Measurements from ENCODE around the gene UAP1. TPM values are rescaled to one million over a fixed set of nuclear protein-coding genes. Genes with fewer than 3 reads are reported as not detected.
"Not testable (repeated sequence)": the region's sequence is repeated elsewhere in the genome, so short reads cannot be mapped to it uniquely, and the experiment has no call there.

Gene UAP1
- total RNA-seq, 1 experiment from 2014 or later = 168 TPM

DNA sequence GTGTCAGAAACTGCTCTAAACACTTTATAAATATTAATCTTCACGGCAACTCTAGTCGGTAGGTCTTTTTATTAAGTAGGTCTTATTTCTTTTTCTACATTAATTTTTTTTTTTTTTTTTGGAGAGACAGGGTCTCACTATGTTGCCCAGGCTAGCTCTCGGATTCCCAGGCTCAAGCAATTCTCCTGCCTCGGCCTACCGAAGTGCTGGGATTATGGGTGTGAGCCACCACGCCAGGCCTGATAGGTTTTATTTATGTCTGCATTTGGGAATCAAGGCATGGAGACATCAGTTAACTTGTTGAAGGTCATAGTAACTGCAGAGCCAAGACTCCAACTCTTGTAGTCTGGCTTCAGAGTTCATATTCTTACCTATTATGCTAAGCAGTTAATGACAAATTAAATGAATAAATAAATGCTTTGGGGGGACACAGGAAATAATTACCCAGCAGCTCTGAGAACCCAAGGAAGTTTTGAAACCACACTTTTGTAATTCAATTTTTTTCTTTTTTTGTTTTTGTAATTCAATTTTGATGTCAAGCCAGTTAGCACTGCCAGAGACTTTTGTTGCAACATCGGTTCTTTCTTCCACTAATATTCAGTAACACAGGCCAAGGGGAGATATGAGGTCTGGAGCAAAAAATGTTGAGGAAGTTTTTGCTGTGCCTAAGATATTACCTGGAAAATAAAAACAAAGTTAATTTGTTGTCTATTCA, 9.4 kb upstream of the UAP1 start:
- Histone ChIP-seq H3K4me1 (replicated peaks) (peaks cover 17% of the 10 kb centered on the region), H3K4me3 (no peak overlapping the region), H3K9me3 (replicated peaks) (no peaks in the 10 kb centered on the region), H3K36me3 (no peaks in the 10 kb centered on the region), H3K27ac (no peak overlapping the region), H3K27me3 (replicated peaks) (no peaks in the 10 kb centered on the region)
- DNase-seq (ENCODE audit: low read depth in 1 of 2, low spot score in 2 of 2) = no peak

DNA sequence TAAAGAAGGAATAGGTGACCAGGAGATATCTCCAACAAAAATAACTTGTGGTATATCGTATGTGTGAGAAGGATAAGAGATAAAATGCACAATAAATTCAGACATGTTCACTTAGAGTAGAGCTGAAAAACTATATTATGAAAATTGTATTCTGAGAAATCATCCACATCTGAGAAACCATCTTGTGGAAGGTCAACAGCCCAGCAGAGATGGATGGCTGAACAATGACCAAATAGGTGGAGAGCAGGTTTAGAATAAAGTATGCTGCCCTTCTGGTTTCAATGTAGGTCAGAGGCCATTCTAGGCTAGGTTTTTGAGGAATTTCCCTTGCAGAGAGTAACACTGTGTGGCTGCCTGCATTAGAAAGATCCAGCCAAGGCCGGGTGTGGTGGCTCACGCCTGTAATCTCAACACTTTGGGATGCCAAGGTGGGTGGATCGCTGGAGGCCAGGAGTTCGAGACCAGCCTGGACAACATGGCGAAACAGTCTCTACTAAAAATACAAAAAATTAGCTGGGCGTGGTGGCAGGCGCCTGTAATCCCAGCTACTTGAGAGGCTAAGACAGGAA, 8.8 kb upstream of the UAP1 start:
- H3K27ac ChIP-seq = no peak overlapping the region
- H3K27me3 ChIP-seq (replicated peaks) = no peaks in the 10 kb centered on the region
- H3K4me1 ChIP-seq (replicated peaks) = peaks cover 14% of the 10 kb centered on the region
- H3K4me3 ChIP-seq = no peak overlapping the region
- H3K9me3 ChIP-seq (replicated peaks) = no peaks in the 10 kb centered on the region
- DNase-seq (ENCODE audit: low read depth in 1 of 2, low spot score in 2 of 2) = no peak
- no peaks in the 10 kb centered on the region for H3K36me3 ChIP-seq

DNA sequence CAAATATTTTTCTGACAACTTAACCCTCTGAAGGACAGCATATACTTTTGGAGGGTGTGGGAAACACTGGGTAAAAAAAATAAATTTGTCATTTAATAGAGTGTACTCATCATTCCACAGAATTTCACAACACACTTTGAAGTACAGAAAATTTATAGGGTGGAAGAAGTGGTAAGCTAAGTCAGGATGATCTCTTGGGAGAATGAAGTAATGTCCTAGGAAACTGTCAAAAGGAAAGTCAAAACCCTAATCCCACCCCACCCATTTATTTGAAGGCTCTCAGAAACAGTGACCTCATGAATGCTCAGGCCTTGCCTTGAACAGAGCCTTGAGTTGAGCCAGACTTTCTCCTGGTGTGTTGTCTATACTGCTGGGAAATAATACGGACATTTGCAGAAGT, 7.3 kb upstream of the UAP1 start:
- H3K36me3 ChIP-seq = no peaks in the 10 kb centered on the region
- DNase-seq (ENCODE audit: low read depth in 1 of 2, low spot score in 2 of 2) = no peak
- no peaks in the 10 kb centered on the region for H3K9me3 ChIP-seq (replicated peaks)
- H3K4me3 ChIP-seq = no peak overlapping the region
- no peak overlapping the region for H3K27ac ChIP-seq
- no peaks in the 10 kb centered on the region for H3K27me3 ChIP-seq (replicated peaks)
- peaks cover 3% of the 10 kb centered on the region for H3K4me1 ChIP-seq (replicated peaks)

DNA sequence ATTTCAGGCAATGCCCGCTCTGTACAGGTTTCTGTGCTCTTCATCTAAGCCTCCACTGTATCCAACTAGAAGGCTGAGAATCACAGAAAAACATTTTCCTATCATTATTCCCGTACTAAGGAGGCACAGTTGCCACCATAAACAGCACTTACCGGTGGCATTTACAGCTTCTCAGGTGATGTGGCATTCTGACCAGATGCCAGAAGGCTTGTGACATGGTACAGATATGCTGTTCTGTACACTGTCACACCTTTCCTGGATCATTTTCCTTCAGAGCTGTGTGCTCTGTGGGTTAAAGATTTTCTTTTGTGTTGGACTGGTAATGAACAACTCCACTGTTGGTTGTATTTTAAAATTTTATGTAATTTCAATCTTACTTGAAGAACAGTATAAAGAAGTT, 4.0 kb upstream of the UAP1 start:
- Histone ChIP-seq H3K27me3 (replicated peaks) (no peaks in the 10 kb centered on the region), H3K36me3 (peaks cover 4% of the 10 kb centered on the region), H3K9me3 (replicated peaks) (no peaks in the 10 kb centered on the region), H3K4me1 (replicated peaks) (peaks cover 7% of the 10 kb centered on the region), H3K4me3 (no peak overlapping the region), H3K27ac (no peak overlapping the region)
- no peak for DNase-seq (ENCODE audit: low read depth in 1 of 2, low spot score in 2 of 2)

DNA sequence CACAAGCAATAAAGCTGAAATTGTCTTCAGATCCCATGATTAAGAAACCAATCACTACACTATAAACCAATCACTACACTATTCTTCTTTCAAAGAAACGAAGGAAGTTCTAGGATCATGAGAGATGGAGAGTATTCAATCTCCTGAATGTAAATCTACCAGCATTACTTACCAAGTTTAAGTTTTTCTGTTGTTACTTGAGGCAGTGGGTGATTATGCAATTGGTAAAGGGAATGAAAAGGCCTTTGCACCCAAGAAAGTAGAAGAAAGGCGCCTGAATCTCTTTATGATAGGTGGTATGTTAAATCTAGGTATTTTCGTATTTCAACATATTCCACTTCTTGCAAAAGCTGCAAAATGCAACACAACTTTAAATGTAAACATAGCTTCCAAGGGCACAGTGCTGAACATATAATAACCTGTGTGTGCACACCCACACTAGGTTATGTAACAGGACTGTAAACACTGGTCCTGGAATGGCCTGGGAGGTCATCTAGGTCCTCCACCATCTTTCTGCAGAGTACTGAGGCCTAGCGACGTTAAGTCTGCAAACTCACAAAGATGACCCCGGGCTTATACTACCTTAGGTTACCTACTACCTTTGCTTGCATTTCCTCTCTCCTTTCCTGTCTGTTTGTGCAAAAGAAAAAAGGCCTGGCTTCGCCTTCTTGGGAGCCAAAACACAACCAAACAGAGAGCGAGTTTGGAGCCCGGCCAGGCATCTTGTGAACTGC, 1.1 kb upstream of the UAP1 start:
- peaks cover 11% of the 10 kb centered on the region for H3K4me1 ChIP-seq (replicated peaks)
- H3K27me3 ChIP-seq (replicated peaks) = no peaks in the 10 kb centered on the region
- H3K36me3 ChIP-seq = peaks cover 15% of the 10 kb centered on the region
- no peak for DNase-seq (ENCODE audit: low read depth in 1 of 2, low spot score in 2 of 2)
- peak overlapping the region; percentile 84 for H3K4me3 ChIP-seq
- H3K9me3 ChIP-seq (replicated peaks) = no peaks in the 10 kb centered on the region
- peak overlapping the region; percentile 92 for H3K27ac ChIP-seq

DNA sequence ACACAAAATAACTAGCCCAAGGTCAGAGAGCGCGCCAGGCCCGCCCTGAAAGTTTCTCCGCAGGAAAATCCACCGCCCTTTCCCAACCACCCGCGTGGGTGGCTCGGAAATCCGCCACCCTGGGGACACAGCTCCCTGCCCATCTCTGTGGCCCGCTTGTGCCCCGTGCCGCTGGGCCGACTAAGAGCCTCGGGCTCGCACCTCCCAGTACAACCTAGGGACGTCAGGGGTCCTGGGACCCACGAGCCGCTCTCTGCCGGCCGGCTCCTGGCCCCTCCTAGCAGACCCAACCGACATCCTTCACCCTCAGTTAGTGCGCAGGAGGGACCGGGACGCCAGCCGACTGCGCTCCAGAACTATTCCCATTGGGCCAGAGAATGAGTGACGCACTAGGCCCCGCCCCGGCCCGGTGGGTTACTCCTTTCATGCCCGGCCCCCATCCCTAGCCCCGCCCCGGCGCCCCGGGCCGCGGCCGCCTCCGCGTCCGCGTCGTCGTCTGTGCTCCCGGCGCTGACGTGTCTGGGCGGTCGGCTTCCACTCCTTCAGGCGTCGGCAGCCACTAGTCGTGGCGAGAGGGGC, 396 bp upstream of the UAP1 start:
- peaks cover 22% of the 10 kb centered on the region for H3K36me3 ChIP-seq
- no peaks in the 10 kb centered on the region for H3K9me3 ChIP-seq (replicated peaks)
- peak overlapping the region; percentile 92 for H3K27ac ChIP-seq
- peaks cover 11% of the 10 kb centered on the region for H3K4me1 ChIP-seq (replicated peaks)
- H3K4me3 ChIP-seq = peak overlapping the region; percentile 84
- peak; percentile 96 to 99 for DNase-seq (ENCODE audit: low read depth in 1 of 2, low spot score in 2 of 2)
- H3K27me3 ChIP-seq (replicated peaks) = no peaks in the 10 kb centered on the region

DNA sequence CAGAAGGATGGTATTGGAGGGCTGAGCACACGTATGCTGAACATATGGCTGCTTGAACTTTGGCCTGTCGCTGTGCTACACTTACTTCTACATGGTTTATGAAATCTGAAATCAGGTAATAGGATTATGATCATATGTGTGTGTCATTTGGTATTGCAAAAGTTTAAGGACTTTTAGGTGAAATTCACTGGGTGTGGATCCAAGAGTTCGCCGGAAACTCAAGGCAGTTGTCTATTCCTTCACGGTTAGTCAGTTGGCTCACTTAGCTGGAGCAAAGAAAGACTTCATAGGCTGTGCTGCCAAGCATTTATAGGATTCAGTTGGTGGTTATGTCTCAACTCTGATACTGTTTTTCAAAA, 927 bp downstream of the UAP1 start:
- Histone ChIP-seq H3K27me3 (replicated peaks) (no peaks in the 10 kb centered on the region), H3K4me3 (peak overlapping the region; percentile 84), H3K27ac (peak overlapping the region; percentile 92), H3K9me3 (replicated peaks) (no peaks in the 10 kb centered on the region), H3K36me3 (peaks cover 34% of the 10 kb centered on the region), H3K4me1 (replicated peaks) (peaks cover 11% of the 10 kb centered on the region)
- DNase-seq (ENCODE audit: low read depth in 1 of 2, low spot score in 2 of 2) = peak in 1 of 2 experiments; percentile 57

DNA sequence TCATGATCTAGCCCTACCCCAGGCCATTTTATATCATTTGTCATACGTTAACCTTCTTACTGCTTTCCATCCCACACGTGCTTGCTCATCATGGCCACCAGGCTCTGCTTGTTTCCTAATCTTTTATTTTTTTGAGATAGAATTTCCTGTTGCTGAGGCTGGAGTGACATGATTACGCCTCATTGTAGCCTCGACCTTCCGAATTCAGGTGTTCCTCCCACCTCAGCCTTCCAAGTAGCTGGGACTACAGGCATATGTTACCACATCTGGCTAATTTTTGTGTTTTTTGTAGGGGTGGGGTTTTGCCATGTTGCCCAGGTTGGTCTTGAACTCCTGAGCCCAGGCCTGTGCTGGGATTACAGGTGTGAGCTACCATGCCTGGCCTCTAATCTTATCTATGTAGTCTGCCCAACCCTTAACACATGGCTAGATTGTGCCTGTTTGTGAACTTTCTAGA, 3.3 kb downstream of the UAP1 start:
- no peak overlapping the region for H3K27ac ChIP-seq

DNA sequence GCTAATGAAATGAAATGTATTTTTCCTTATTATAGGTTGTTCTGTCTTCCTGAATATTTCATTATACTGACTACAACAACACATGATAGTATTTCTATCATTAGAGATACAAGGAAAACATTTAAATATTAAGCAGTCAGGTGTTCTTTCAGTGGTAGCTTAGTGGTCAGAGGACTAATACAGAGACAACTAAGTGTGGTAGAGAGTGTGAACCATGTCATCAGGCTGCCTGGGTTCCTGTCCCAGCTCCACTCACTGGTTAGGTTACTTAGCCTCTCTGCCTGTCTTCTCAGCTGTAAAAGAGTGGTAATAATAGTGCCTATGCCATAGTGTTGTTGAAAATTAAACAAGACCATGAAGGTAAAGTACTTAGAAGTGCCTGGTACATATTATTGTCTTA, 3.9 kb downstream of the UAP1 start:
- no peaks in the 10 kb centered on the region for H3K9me3 ChIP-seq (replicated peaks)
- peaks cover 62% of the 10 kb centered on the region for H3K36me3 ChIP-seq
- H3K4me1 ChIP-seq (replicated peaks) = peaks cover 8% of the 10 kb centered on the region
- no peak for DNase-seq (ENCODE audit: low read depth in 1 of 2, low spot score in 2 of 2)
- H3K27ac ChIP-seq = no peak overlapping the region
- H3K27me3 ChIP-seq (replicated peaks) = no peaks in the 10 kb centered on the region
- H3K4me3 ChIP-seq = no peak overlapping the region

More for the DNA sequence above, 3.3 kb downstream of the UAP1 start:
- no peaks in the 10 kb centered on the region for H3K27me3 ChIP-seq (replicated peaks)
- peaks cover 55% of the 10 kb centered on the region for H3K36me3 ChIP-seq
- H3K4me3 ChIP-seq = no peak overlapping the region
- H3K4me1 ChIP-seq (replicated peaks) = peaks cover 11% of the 10 kb centered on the region
- H3K9me3 ChIP-seq (replicated peaks) = no peaks in the 10 kb centered on the region
- DNase-seq (ENCODE audit: low read depth in 1 of 2, low spot score in 2 of 2) = no peak

DNA sequence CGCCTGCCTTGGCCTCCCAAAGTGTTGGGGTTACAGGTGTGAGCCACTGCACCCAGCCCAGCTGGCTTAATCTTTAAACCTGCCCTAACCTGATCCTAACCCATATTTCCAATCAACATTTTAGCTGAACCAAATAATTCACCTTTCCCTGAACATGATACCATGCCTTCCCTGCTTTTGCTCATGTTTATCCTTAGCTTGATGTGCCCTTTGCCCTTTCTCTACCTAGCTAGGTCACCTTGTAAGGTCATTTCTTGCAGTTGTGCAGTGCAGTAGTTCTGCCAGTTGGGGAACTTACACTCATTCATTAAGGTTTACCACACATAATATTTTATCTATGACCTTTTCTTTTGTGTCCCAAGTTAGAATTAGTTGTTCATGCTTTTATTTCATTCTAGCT, 5.3 kb downstream of the UAP1 start:
- Histone ChIP-seq H3K27me3 (replicated peaks) (no peaks in the 10 kb centered on the region), H3K4me1 (replicated peaks) (peaks cover 4% of the 10 kb centered on the region; the same call in 1 of the 2 replicates), H3K4me3 (no peak overlapping the region), H3K27ac (no peak overlapping the region), H3K36me3 (peaks cover 69% of the 10 kb centered on the region), H3K9me3 (replicated peaks) (no peaks in the 10 kb centered on the region; the same call in 1 of the 2 replicates)
- no peak for DNase-seq (ENCODE audit: low read depth in 1 of 2, low spot score in 2 of 2)

DNA sequence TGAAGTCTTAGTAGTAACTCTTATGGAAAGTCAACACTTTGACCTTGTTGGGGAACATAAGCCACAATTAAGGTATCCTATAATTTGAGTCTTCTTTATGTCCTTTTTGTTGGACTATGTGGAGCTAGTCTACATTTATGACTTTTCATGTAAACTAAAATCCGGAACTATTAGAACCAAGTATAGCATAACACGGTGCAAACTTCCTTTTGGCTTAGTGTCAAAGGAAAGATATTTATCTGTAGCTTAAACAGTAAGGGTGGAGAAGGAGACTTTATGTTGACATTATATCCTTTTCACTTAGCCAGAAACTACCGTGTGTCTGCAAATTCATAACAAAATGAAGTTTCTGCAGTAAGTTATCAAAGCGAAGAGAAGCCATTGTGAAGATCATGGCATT, 7.3 kb downstream of the UAP1 start:
- no peak for DNase-seq (ENCODE audit: low read depth in 1 of 2, low spot score in 2 of 2)
- H3K27ac ChIP-seq = no peak overlapping the region
- H3K27me3 ChIP-seq (replicated peaks) = no peaks in the 10 kb centered on the region
- peaks cover 4% of the 10 kb centered on the region; the same call in 1 of the 2 replicates for H3K4me1 ChIP-seq (replicated peaks)
- no peaks in the 10 kb centered on the region; the same call in 1 of the 2 replicates for H3K9me3 ChIP-seq (replicated peaks)
- H3K4me3 ChIP-seq = no peak overlapping the region
- H3K36me3 ChIP-seq = peaks cover 77% of the 10 kb centered on the region

DNA sequence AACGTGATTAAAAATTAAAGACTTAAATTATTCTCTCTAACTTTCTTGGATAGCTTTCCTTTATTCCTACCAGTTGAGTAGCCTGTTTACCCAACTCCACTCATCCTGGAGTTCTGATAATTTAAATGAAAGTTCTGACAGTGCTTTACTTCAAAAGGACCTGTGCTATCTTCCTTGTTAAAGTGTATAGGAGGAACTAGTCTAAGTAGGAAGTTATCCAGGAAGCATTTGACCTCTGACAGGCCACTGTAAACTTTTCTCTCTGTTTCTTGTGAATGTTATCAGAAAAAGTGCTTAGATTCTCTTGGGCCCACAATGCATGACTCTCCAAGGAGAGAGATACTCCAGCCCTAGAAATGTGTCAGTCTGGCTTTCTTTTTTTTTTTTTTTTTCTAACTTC, 9.2 kb downstream of the UAP1 start:
- H3K36me3 ChIP-seq = peaks cover 70% of the 10 kb centered on the region
- H3K4me3 ChIP-seq = no peak overlapping the region
- no peak overlapping the region for H3K27ac ChIP-seq
- H3K9me3 ChIP-seq (replicated peaks) = no peaks in the 10 kb centered on the region; the same call in 1 of the 2 replicates
- DNase-seq (ENCODE audit: low read depth in 1 of 2, low spot score in 2 of 2) = no peak
- H3K27me3 ChIP-seq (replicated peaks) = no peaks in the 10 kb centered on the region
- H3K4me1 ChIP-seq (replicated peaks) = no peaks in the 10 kb centered on the region

DNA sequence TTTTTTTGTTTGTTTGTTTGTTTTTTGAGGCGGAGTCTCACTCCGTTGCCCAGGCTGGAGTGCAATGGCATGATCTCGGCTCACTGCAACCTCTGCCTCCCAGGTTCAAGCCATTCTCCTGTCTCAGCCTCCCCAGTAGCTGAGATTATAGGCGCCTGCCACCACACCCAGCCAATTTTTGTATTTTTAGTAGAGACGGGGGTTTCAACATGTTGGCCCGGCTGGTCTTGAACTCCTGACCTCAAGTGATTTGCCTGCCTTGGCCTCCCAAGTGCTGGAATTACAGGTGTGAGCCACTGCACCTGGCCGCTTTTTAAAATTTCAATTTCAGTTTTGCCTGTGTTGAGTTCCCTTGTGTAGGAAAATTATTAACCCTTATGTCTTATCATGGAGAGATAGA, 9.6 kb downstream of the UAP1 start:
- not testable (repeated sequence) for H3K4me1 ChIP-seq (replicated peaks); H3K27ac ChIP-seq; H3K4me3 ChIP-seq; DNase-seq (ENCODE audit: low read depth in 1 of 2, low spot score in 2 of 2); H3K9me3 ChIP-seq (replicated peaks); H3K27me3 ChIP-seq (replicated peaks)
- H3K36me3 ChIP-seq = peaks cover 70% of the 10 kb centered on the region

DNA sequence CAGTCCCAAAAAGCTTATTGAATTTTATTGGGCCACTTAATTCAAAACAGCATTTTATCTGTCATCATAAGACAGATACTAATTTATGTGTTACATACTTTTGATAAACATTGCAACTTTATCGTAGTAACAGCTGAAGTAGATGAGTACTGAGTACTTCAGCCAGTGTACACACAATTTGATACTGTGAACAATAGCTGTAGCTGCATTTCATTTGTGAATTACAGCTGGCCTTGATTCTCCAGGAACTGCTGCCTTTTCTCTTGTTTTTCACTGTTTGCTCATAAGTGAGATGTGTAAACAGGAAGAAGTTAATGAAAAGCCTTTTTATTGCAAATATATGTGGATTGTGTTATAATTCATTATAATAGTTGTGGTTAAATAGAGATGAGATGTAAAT, 10.2 kb downstream of the UAP1 start:
- no peak for DNase-seq (ENCODE audit: low read depth in 1 of 2, low spot score in 2 of 2)
- Histone ChIP-seq H3K36me3 (peaks cover 67% of the 10 kb centered on the region), H3K27ac (no peak overlapping the region), H3K27me3 (replicated peaks) (no peaks in the 10 kb centered on the region), H3K9me3 (replicated peaks) (no peaks in the 10 kb centered on the region; the same call in 1 of the 2 replicates), H3K4me3 (no peak overlapping the region), H3K4me1 (replicated peaks) (no peaks in the 10 kb centered on the region)
